Body of pancreas (tissue), 4 donors: ENCODE data around the gene BLOC1S1. TPM values are rescaled to one million over a fixed set of nuclear protein-coding genes. Genes with fewer than 3 reads are reported as not detected.

Experiments
- ATAC-seq: fragments of 150-250 bp; one replicate; pipeline ENCODE4 v1.9.1; 2016
- DNase-seq, 4 donors: peaks; one replicate each; pipeline ENCODE4 v3.0.0-alpha.2; 2019
- H3K27ac ChIP-seq, 4 donors: fragments of 200-600 bp; sonication (generic); 1 replicate in 3 of 4; 2 replicates in 1 of 4; pipeline versions ENCODE4 v1.5.1 to v1.6.1; 2016 to 2019; ENCODE audit warnings: mild to moderate bottlenecking in 1 of 4, mixed read lengths in 1 of 4, moderate library complexity in 1 of 4
- H3K27me3 ChIP-seq, 2 donors: fragments of 200-600 bp; sonication (generic); one replicate each; pipeline ENCODE4 v1.6.0; 2016; ENCODE audit warnings: mild to moderate bottlenecking in 1 of 2
- H3K36me3 ChIP-seq, 2 donors: fragments of 200-600 bp; sonication (generic); replicated peaks in 1 of 2; 2 replicates each; pipeline ENCODE4 v1.5.1; 2016; ENCODE audit warnings: low read depth in 2 of 2; ENCODE audit not compliant: insufficient read depth in 1 of 2
- H3K4me1 ChIP-seq: fragments of 200-600 bp; sonication (generic); one replicate; pipeline ENCODE4 v1.6.0; 2016
- H3K4me3 ChIP-seq, 2 donors: fragments of 200-600 bp; sonication (generic); 1 replicate in 1 of 2; 2 replicates in 1 of 2; pipeline ENCODE4 v1.5.1; 2016 to 2019
- H3K9me3 ChIP-seq, 3 donors: fragments of 200-600 bp; sonication (generic); 1 replicate in 2 of 3; 2 replicates in 1 of 3; pipeline ENCODE4 v1.5.1; 2016
- POLR2A ChIP-seq, 3 donors: fragments of 450-650 bp; IDR thresholded peaks; one replicate each; pipeline ENCODE4 v1.6.1; 2016; ENCODE audit warnings: antibody characterized with exemption in 3 of 3, mild to moderate bottlenecking in 2 of 3
- WGBS, 2 donors: methylation state at CpG; one replicate each; pipeline ENCODE4 v1.1.5; 2017; 5-methylcytosine and 5-hydroxymethylcytosine counted together
- intact Hi-C: fragments of 100-400 bp; cut with DNase I; formaldehyde crosslinking; loops from one replicate; pipeline ENCODE4 v1.15.1; 2023
- total RNA-seq, 2 donors: library from RNA; depleted of rRNA; stranded (reverse); fragments of >200 nt; gene quantifications; one replicate each; pipeline ENCODE4 v1.1.0, GENCODE V29; 2016
- TF ChIP-seq, protein P1 (sequence below), 7 experiments: fragments of 450-650 bp in 4 of 7; fragments of 200-600 bp in 3 of 7; sonication (generic) in 3 of 7; IDR thresholded peaks; one replicate each; pipeline ENCODE4 v1.5.1; 2016 to 2019; ENCODE audit warnings: antibody characterized with exemption in 7 of 7

The BLOC1S1 gene
- total RNA-seq, 2 donors from 2014 or later, result 86.1 to 105 TPM

DNA sequence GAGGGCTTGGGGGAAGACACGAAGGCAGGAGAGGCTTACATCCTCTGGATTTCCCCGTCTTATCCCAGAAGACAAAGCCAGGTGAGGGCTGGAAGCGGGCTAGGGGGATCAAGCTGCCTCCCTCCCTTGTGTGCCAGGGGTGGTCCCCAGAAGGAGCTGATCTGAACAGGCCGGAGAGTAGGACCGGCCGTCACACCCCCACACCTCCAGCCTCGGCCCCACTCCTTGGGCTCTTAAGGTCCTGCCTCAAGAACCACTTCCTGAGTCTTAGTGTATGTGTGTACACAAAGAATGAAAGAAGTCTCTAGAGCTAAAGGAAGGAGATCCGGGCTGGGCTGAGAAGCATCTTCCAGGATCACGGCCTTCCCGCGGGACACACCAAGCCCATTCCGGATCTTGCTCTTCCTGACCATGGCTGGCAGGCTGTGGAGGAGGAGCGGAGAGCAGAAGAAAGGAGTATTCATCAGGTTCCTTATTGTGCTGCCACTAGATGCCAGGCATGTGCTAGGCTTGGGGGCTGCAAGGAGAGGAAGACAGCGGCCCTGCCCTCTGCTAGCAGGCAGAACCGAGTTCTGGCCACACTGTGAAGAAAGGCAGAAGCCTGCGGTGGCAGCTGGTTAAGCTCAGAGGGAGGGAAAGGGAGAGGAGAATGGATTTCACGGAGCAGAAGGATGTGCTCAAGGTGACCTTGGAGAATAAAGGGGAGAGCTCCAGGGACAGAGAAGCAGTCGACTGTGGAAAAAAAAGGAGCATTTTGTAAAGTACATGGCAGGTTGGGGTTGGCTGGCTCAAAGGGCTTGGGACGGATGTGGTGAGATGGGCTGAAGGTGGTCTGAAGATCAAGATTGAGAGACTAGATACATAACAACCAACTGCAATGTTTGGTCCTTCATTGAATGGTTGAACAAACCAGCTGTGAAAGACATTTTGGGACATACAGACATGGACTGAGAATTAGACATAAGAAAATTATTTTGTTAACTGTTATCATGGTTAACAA lies 14.3 kb downstream of the BLOC1S1 start:
- Histone ChIP-seq H3K9me3 (no peaks in the 10 kb centered on the region), H3K4me3 (peak overlapping the region in 1 of 2 donors; percentile 77), H3K27ac (peak overlapping the region; percentile 90 to 96 (median 95)), H3K36me3 (peaks cover 0 to 7% of the 10 kb centered on the region in 2 donors), H3K4me1 (peaks cover 37% of the 10 kb centered on the region), H3K27me3 (no peaks in the 10 kb centered on the region)
- TF ChIP-seq, protein P1, sequence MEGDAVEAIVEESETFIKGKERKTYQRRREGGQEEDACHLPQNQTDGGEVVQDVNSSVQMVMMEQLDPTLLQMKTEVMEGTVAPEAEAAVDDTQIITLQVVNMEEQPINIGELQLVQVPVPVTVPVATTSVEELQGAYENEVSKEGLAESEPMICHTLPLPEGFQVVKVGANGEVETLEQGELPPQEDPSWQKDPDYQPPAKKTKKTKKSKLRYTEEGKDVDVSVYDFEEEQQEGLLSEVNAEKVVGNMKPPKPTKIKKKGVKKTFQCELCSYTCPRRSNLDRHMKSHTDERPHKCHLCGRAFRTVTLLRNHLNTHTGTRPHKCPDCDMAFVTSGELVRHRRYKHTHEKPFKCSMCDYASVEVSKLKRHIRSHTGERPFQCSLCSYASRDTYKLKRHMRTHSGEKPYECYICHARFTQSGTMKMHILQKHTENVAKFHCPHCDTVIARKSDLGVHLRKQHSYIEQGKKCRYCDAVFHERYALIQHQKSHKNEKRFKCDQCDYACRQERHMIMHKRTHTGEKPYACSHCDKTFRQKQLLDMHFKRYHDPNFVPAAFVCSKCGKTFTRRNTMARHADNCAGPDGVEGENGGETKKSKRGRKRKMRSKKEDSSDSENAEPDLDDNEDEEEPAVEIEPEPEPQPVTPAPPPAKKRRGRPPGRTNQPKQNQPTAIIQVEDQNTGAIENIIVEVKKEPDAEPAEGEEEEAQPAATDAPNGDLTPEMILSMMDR (IDR thresholded peaks at IDR 0.05), result peak in 1 of 7 experiments; percentile 7
- TF ChIP-seq POLR2A (IDR thresholded peaks at IDR 0.05), result no peak
- intact Hi-C loops, result no loop called here
- ATAC-seq, result no peak
- WGBS, 2 donors, result 8 to 14% methylated on average over 19 of the region's 19 CpGs
- peak in 2 of 4 donors; percentile 37 to 55 for DNase-seq

DNA sequence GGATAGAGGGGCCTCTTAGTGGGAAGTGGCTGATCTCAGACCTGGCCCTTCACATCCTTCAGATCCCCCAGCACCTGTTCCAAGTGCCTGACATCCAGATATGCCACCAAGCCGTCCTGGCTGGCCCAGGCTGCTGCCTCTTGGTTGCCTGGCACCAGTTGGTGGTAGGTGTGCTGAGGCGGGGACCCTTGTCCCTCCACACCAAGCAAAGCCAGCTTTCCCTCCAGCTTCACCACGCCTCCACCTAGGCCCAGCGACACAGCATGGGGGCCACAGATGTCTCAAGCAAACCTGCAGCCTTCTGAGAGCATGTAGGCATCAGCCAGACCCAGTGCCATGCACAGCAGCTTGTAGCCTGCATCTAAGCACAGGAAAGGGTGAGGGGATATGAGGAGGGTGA lies 16.4 kb downstream of the BLOC1S1 start:
- no peak overlapping the region for H3K4me3 ChIP-seq
- 60 to 89% methylated on average over 3 to 4 of the region's 4 CpGs for WGBS, 2 donors
- no peak overlapping the region for H3K27ac ChIP-seq
- H3K4me1 ChIP-seq, result peaks cover 23% of the 10 kb centered on the region
- no peaks in the 10 kb centered on the region for H3K27me3 ChIP-seq
- DNase-seq (peak in 1 of 4 donors; percentile 9), ATAC-seq (no peak)
- no peaks in the 10 kb centered on the region for H3K9me3 ChIP-seq
- no peaks in the 10 kb centered on the region for H3K36me3 ChIP-seq
- TF ChIP-seq POLR2A (IDR thresholded peaks at IDR 0.05), result no peak
- TF ChIP-seq, protein P1 (IDR thresholded peaks at IDR 0.05), result no peak
- intact Hi-C loops, result no loop called here

GRCh38 chr12:55733021-55733555 lies 17.2 kb downstream of the BLOC1S1 start:
- H3K27me3 ChIP-seq, result no peaks in the 10 kb centered on the region
- DNase-seq (no peak), ATAC-seq (no peak)
- 81 to 94% methylated on average over 7 to 14 of the region's 14 CpGs for WGBS, 2 donors
- no peak overlapping the region for H3K27ac ChIP-seq
- H3K4me3 ChIP-seq, result no peak overlapping the region
- TF ChIP-seq POLR2A (IDR thresholded peaks at IDR 0.05), result no peak
- TF ChIP-seq, protein P1 (IDR thresholded peaks at IDR 0.05), result no peak
- H3K36me3 ChIP-seq, result no peaks in the 10 kb centered on the region
- intact Hi-C loops, result no loop called here
- peaks cover 25% of the 10 kb centered on the region for H3K4me1 ChIP-seq
- no peaks in the 10 kb centered on the region for H3K9me3 ChIP-seq

GRCh38 chr12:55733858-55734257 lies 18.0 kb downstream of the BLOC1S1 start:
- H3K27me3 ChIP-seq, result no peaks in the 10 kb centered on the region
- intact Hi-C loops, result no loop called here
- no peak for ATAC-seq
- DNase-seq, result no peak
- H3K27ac ChIP-seq, result no peak overlapping the region
- H3K9me3 ChIP-seq, result no peaks in the 10 kb centered on the region
- no peak for TF ChIP-seq POLR2A (IDR thresholded peaks at IDR 0.05)
- TF ChIP-seq, protein P1 (IDR thresholded peaks at IDR 0.05), result no peak
- no peak overlapping the region for H3K4me3 ChIP-seq
- WGBS, 2 donors, result 72 to 74% methylated on average over 2 of the region's 2 CpGs
- H3K36me3 ChIP-seq, result no peaks in the 10 kb centered on the region
- H3K4me1 ChIP-seq, result peaks cover 31% of the 10 kb centered on the region
